ENCODE data around the gene RNF186.
"Not testable (repeated sequence)": the region's sequence is repeated elsewhere in the genome, so short reads cannot be mapped to it uniquely, and the experiment has no call there.

The RNF186 gene

DNA sequence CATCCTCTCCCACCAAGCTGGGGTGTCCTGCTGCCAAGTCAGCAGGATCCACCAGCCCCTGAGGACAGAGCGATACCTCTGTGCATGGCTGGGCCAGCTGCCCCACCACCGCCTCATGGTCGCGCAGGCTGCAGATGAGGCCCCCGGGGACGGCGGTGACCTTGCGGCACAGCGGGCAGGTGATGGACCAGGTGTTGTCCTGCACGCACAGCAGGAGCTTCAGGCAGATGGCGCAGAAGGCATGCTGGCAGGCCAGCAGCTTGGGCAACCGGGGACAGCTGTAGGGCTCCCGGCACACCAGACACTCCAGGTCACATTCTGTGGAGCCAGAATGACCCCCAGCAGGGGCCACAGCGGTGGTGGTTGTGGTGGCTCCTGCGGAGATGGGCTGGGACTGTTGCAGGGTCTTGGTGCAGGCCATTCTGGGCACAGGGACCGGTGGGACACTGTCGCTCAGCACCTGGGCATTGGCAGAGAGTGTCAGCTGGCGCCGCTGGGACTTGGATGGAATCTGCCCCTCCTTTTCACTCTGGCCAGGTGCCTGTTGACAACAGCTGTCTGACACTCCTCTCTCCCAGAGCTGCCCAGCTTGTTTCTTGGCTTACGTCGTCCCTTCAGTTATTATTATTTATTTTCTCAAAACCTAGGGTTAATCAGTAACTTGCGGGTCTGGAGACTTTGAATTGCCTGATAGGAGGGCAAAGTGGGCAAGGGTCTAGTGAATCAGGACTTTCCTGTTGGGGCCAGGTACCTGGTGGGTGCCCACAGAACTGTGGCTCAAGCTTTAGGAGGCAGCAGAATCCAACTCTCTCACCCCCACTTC lies at the start of gene RNF186:
TSS of gene RNF186 (minus strand) at position 603 of the 823 bp plus-strand sequence. CDS start at position 421, 182 bp downstream.
- H3K27ac Mint-ChIP-seq: no peak within 1 kb of the TSS

DNA sequence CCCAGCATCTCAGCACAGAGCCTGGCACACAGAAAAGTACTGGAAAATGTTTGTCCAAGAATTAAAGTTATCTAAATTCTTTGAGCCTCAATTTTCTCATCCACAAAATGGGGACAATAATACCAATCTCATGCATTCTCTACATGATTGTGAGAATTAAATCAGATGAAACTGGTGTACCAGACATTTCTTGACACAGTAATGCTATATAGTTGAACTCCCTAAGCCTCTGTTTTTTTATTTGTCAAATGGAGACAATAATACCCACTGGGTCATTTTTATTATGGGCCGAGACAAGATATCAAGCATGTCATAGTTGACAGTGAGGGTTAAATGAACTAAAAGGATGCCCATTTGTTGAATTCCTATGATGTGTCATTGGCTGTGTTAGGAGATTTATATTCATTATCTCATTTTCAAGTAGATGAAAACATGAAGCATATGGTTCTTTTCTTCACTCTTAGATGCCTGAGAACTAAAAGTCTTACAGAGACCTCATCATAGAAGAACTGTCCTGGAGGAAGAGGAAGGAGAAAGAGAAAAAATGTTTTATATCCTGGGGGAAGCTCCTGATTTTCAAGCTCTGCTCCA lies 49.6 kb upstream of the RNF186 start:
- Mint-ChIP-seq H3K4me1 (no peaks in the 10 kb centered on the region), H3K9me3 (no peaks in the 10 kb centered on the region), H3K27ac (no peak overlapping the region), H3K36me3 (no peaks in the 10 kb centered on the region), H3K27me3 (peaks cover 11% of the 10 kb centered on the region), H3K4me3 (no peak overlapping the region)

More for the DNA sequence above, at the start of gene RNF186:
- Mint-ChIP-seq H3K4me1 (no peaks in the 10 kb centered on the region), H3K36me3 (no peaks in the 10 kb centered on the region), H3K9me3 (no peaks in the 10 kb centered on the region), H3K27me3 (no peaks in the 10 kb centered on the region), H3K4me3 (no peak within 1 kb of the TSS)

- no peaks in the 10 kb centered on the region for H3K36me3 Mint-ChIP-seq
- H3K4me1 Mint-ChIP-seq: no peaks in the 10 kb centered on the region
- H3K4me3 Mint-ChIP-seq: no peak overlapping the region
- peaks cover 9% of the 10 kb centered on the region for H3K27me3 Mint-ChIP-seq
- H3K9me3 Mint-ChIP-seq: no peaks in the 10 kb centered on the region
- H3K27ac Mint-ChIP-seq: peak overlapping the region; percentile 32
Observed at GRCh38 chr1:19862944-19863343, 47.9 kb upstream of the RNF186 start.

DNA sequence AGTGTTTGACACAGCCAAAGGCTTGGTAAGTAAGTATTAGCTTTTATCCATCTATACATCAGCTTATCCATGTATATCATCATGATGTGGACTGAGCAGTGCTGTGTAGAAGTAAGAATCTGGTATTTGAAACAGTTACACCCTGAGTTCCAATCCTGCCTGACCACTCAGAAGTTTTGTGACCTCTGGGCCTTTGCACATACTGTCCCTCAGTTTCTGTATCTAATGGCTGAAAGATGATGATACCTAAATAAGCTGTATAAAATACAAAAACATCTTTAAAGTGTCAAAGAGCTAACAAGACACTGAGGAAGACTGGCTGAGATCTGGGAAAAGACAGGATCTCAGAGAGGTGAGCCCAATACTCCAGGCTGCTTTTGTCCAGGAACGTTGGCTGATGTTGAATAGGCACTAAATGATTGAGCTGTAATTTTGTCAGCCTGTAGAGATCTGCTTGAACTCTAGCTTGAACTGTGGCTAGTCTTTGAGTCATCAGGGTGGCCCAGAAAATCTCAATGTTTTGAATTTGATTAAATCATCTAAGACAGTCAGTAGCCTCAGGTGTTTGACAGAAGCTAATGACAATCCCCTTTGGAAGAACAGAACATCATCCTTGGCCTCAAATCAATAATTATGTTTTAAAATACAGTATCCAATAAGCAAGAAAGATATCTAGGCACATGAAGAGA lies 46.9 kb upstream of the RNF186 start:
- Mint-ChIP-seq H3K27me3 (peaks cover 12% of the 10 kb centered on the region), H3K4me1 (no peaks in the 10 kb centered on the region), H3K9me3 (no peaks in the 10 kb centered on the region), H3K27ac (no peak overlapping the region), H3K36me3 (no peaks in the 10 kb centered on the region), H3K4me3 (no peak overlapping the region)

DNA sequence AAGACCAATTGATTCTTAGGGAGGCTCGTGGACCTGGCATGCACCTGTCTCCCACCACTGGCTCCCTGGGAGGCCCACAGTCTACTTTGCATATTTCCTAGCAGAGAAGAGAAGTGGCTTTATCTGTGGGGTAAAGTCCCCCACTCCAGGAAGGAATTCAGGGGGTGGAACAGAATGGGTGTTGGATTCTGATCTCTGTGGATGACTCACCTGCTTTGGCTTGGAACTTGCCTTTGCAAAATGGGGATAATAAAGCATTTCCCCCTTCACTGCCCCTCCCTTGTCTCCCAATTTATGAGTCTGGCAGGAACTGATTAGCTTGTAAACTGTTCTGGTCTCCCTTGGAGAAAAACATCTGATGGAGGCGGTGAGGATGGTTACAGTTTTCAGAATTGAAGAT lies 46.0 kb upstream of the RNF186 start:
- no peak overlapping the region for H3K4me3 Mint-ChIP-seq
- no peaks in the 10 kb centered on the region for H3K4me1 Mint-ChIP-seq
- H3K9me3 Mint-ChIP-seq: no peaks in the 10 kb centered on the region
- peaks cover 9% of the 10 kb centered on the region for H3K27me3 Mint-ChIP-seq
- no peaks in the 10 kb centered on the region for H3K36me3 Mint-ChIP-seq
- H3K27ac Mint-ChIP-seq: no peak overlapping the region

GRCh38 chr1:19860418-19860817 lies 45.3 kb upstream of the RNF186 start:
- no peaks in the 10 kb centered on the region for H3K9me3 Mint-ChIP-seq
- no peak overlapping the region for H3K4me3 Mint-ChIP-seq
- peaks cover 9% of the 10 kb centered on the region for H3K27me3 Mint-ChIP-seq
- no peaks in the 10 kb centered on the region for H3K36me3 Mint-ChIP-seq
- no peak overlapping the region for H3K27ac Mint-ChIP-seq
- H3K4me1 Mint-ChIP-seq: no peaks in the 10 kb centered on the region

DNA sequence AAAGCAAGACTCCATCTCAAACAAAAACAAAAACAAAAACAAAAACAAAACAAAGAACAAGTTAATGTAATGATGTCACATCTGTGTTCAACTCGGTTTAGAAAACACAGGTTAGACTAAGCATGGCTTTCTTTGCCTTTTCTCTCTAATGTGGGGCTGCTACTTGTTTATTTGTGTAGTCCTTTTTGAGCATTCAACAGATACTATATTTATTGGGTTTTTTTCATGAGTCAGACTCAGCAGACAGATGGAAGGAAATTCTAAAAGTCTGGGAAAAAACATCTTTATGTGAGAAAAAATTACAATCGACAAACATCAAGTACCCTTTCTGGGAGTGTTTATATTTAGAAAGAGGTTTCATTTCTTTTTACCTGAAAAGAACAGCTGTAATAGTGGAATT lies 44.8 kb upstream of the RNF186 start:
- Mint-ChIP-seq H3K4me1 (no peaks in the 10 kb centered on the region), H3K9me3 (no peaks in the 10 kb centered on the region), H3K36me3 (no peaks in the 10 kb centered on the region), H3K4me3 (no peak overlapping the region), H3K27me3 (peaks cover 9% of the 10 kb centered on the region), H3K27ac (no peak overlapping the region)

- Mint-ChIP-seq H3K9me3 (no peaks in the 10 kb centered on the region), H3K36me3 (no peaks in the 10 kb centered on the region), H3K4me1 (no peaks in the 10 kb centered on the region), H3K27ac (no peak overlapping the region), H3K4me3 (no peak overlapping the region), H3K27me3 (peaks cover 9% of the 10 kb centered on the region)
Observed at GRCh38 chr1:19858893-19859292, 43.8 kb upstream of the RNF186 start.

DNA sequence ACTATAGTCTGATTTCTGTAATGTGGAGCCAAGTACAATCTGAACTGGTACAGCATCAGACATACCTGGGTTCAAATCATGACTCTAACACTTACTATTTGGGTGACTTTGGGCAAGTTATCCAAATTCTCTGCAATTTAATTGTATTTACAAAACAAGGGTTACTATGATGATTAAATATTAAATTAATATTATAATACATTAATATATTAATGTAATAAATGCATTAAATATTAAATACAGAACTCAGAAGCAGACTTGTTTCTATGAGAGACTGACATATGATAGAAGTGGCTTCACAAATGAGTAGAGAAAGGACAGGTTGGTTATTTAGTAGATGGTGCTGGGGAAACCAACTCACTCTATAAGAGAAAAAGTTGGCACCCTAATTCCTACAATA lies 39.8 kb upstream of the RNF186 start:
- Mint-ChIP-seq H3K4me1 (no peaks in the 10 kb centered on the region), H3K9me3 (no peaks in the 10 kb centered on the region), H3K27ac (no peak overlapping the region), H3K36me3 (no peaks in the 10 kb centered on the region), H3K27me3 (peaks cover 5% of the 10 kb centered on the region), H3K4me3 (no peak overlapping the region)

DNA sequence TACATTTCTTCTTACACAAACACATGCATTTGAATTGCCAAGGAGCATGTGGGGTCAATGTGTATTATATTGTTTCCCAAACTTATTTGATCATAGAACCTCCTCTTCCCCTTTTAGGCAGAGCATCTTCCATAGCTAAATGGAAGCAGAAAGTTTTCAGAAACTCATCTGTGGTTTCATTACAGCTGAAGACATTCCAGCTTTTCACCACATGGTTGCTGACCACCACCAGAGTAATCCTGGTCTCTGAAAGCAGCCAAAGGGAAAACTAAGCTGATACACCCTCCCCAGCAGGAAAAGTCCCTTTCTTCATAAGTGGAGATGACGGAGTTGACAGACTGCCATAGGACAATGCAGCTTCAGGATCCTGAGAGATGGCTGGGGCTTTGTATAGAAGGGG lies 37.0 kb upstream of the RNF186 start:
- Mint-ChIP-seq H3K4me3 (no peak overlapping the region), H3K9me3 (no peaks in the 10 kb centered on the region), H3K27me3 (no peaks in the 10 kb centered on the region), H3K36me3 (no peaks in the 10 kb centered on the region), H3K4me1 (no peaks in the 10 kb centered on the region), H3K27ac (no peak overlapping the region)

DNA sequence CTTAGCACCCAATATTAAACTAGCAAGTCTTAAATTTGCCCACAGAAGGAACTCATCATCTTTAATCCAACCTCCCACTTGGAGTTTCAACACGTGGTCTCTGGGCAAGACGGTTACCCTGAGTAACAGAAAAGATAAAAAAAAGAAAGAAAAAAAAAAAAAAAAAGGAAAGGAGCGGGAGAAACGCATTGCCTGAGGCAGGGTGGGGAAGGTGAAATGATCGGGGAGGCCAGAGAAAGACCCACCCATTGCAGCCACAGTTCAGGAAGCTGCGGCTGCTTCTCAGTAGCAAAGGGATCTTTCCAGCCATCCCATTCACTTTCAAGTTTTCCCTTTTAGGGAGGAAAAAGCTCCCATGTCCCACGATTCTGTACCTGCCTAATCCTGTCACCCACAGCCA lies 35.1 kb upstream of the RNF186 start:
- Mint-ChIP-seq H3K4me3 (no peak overlapping the region), H3K36me3 (no peaks in the 10 kb centered on the region), H3K4me1 (no peaks in the 10 kb centered on the region), H3K27ac (no peak overlapping the region), H3K27me3 (peaks cover 4% of the 10 kb centered on the region), H3K9me3 (no peaks in the 10 kb centered on the region)

GRCh38 chr1:19849307-19849706 lies 34.2 kb upstream of the RNF186 start:
- H3K27ac Mint-ChIP-seq, H3K36me3 Mint-ChIP-seq, H3K27me3 Mint-ChIP-seq, H3K9me3 Mint-ChIP-seq, H3K4me3 Mint-ChIP-seq, H3K4me1 Mint-ChIP-seq: not testable (repeated sequence)

- not testable (repeated sequence) for H3K4me3 Mint-ChIP-seq, H3K4me1 Mint-ChIP-seq, H3K9me3 Mint-ChIP-seq, H3K27me3 Mint-ChIP-seq, H3K36me3 Mint-ChIP-seq, H3K27ac Mint-ChIP-seq
Observed at GRCh38 chr1:19847334-19847733, 32.3 kb upstream of the RNF186 start.

- H3K36me3 Mint-ChIP-seq: no peaks in the 10 kb centered on the region
- H3K4me1 Mint-ChIP-seq: no peaks in the 10 kb centered on the region
- H3K4me3 Mint-ChIP-seq: no peak overlapping the region
- no peak overlapping the region for H3K27ac Mint-ChIP-seq
- H3K27me3 Mint-ChIP-seq: peaks cover 4% of the 10 kb centered on the region
- no peaks in the 10 kb centered on the region for H3K9me3 Mint-ChIP-seq
Observed at GRCh38 chr1:19846338-19846737, 31.3 kb upstream of the RNF186 start.

- peaks cover 4% of the 10 kb centered on the region for H3K27me3 Mint-ChIP-seq
- no peaks in the 10 kb centered on the region for H3K36me3 Mint-ChIP-seq
- H3K27ac Mint-ChIP-seq: no peak overlapping the region
- H3K4me1 Mint-ChIP-seq: peaks cover under 1% of the 10 kb centered on the region
- H3K4me3 Mint-ChIP-seq: no peak overlapping the region
- no peaks in the 10 kb centered on the region for H3K9me3 Mint-ChIP-seq
Observed at GRCh38 chr1:19845555-19845954, 30.5 kb upstream of the RNF186 start.
